GM18520 (cell line): ENCODE data around the gene LCN15.
A peak's percentile ranks its signal among the peaks of the same experiment; 100 is the strongest.
"Not testable (repeated sequence)": the region's sequence is repeated elsewhere in the genome, so short reads cannot be mapped to it uniquely, and the experiment has no call there.

Source experiments
- ATAC-seq: cut with Tn5 transposase; IDR thresholded peaks from one replicate; pipeline ENCODE4 v1.9.1; 2021; ENCODE audit not compliant: unreplicated experiment

The LCN15 gene

DNA sequence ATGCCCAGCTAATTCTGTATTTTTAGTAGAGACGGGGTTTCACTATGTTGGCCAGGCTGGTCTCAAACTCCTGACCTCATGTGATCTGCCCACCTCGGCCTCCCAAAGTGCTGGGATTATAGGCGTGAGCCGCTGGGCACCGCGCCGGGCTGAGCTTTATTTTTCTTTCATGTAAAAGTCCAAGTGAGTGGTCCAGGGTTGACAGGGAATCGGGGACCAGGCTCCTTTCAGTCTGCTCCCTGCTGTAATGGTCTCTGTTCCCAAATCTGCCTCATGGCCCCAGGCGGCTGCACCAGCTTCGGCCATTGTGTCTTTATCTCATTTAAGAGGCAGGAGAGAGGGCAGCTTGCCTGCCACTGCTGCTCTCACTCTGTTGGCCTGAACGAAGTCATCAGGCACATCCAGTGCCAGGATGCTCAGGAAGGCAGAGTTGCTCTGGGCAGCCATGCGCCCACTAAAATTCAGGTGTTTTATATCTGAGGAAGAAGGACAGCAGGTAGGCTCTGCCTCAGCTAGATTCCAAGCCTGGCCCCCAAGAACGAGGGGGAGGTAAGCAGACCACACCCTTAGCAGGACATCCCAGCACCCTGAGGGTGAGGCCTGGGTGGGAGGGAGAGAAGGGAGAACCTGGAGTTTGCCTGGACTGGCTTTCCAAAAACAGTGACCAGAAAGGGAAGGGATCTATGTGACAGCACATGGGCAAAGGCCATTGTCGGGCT, 30.1 kb upstream of the LCN15 start:
- ATAC-seq, result no peak

DNA sequence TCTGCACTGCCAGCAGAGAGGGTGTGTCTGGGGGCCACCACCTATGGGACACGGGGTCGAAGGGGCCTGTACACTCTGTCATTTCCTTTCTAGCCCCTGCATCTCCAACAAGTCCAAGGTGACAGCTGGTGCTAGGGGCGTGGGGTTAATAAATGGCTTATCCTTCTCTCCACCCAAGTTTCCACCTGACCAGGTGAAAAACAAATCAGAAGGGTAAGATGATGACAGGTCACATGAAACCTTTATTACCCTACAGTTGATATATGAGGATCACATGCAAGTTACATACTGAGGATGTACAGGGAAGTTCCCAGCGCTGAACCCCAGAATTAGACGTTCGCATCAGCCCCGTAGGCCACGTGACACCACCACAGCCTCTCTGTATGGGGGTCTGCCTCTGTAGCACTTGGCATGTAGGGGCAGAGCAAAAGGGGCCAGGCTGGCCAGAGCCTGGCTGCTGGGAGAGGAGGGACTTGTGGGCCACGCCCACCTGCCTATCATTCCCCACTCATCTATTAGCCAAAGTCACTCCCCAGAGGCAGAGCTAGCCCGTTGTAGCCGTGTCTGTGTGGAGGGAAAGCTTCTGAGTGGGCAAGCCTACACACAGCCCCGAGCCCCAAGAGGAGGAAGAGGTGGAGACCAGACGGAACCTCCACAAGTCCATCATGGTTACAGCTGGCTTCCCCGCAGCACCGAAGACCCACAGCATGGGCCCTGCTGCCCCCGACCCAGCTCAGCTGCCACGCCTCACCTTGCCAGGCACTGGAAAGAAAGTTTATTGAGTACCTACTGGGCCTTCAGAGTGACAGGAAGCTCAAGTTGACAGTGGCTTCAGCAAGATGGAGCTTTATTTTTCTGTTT, 29.0 kb upstream of the LCN15 start:
- no peak for ATAC-seq

- no peak for ATAC-seq
Measured at GRCh38 chr9:136792321-136793085, 28.2 kb upstream of the LCN15 start.

DNA sequence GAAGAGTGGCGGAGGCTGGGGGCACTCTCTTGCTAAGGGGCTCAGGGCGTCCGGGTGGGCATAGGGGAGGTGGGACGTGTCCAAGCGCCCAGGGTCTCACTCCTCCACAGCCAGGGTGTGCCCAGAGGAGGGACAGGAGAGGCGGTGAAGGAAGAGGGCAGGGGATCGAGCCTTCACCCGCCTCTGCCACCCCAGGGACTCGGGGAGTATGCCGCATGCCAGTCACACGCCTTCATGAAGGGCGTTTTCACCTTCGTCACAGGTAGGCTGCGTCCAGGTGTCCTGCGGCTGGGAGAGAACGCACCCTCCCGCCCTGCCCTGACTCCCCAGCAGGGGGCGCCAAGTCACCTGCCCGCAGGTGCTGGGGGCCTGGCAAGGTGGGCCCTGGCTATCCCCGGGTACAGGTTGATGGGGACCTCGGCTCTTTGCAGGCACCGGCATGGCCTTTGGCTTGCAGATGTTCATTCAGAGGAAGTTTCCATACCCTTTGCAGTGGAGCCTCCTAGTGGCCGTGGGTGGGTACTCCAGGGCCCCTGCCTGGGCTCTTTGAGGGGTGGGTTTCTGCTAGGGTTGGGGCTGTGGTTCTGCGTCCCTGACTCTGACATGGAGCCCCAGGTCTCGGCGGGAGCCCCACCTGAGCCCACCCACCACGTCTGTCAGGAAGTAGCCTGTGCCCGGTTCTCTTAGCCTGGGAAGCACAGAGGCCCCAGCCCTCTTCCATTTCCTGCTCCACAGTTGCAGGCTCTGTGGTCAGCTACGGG, 27.4 kb upstream of the LCN15 start:
- ATAC-seq, result no peak

DNA sequence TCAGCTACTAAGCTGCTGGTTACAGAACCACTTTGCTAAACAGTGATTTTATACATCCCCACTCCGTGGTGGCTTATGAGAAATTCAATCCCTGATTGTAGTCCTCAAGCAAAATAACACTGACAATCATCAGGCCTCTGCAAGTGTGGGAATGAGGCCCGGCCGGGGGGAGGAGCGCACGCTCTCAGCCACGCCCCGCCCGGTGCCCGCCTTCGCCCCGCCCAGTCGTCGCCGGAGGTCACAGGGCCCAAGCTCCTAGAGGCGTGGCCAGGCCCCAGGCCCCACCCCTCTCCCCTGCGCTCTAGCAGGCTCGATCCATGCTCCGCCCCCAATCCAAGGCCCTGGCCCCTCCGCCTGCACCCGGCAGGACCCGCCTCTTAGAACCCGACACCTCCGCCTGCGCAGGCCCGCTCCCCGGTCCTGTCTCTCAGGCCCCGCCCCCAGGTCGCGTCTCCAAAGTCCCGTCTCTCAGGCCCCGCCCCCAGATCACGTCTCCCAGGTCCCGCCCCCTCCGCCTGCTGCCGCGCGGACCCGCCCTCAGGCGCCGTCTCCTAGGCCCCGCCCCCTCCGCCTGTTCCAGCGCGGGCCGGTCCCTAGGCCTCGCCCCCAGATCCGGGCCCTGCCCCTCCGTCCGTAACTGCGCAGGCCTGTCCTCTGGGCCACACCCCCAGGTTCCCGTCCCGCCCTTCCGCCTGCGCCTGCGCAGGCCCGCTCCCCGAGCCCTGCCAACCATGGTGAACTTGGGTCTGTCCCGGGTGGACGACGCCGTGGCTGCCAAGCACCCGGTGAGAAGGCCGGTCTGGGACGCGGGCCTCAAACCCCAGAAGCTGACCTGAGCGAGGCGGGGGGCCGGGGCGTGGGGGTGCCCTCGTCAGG, 26.6 kb upstream of the LCN15 start, which contains the start of gene TMEM141:
Gene TMEM141, plus strand, starts transcription at position 705 of the 876 bp plus-strand sequence. Its CDS starts 27 bp downstream, at position 732.
- ATAC-seq, result peak; percentile 72

- no peak for ATAC-seq
Measured at GRCh38 chr9:136789523-136789937, 25.2 kb upstream of the LCN15 start.

DNA sequence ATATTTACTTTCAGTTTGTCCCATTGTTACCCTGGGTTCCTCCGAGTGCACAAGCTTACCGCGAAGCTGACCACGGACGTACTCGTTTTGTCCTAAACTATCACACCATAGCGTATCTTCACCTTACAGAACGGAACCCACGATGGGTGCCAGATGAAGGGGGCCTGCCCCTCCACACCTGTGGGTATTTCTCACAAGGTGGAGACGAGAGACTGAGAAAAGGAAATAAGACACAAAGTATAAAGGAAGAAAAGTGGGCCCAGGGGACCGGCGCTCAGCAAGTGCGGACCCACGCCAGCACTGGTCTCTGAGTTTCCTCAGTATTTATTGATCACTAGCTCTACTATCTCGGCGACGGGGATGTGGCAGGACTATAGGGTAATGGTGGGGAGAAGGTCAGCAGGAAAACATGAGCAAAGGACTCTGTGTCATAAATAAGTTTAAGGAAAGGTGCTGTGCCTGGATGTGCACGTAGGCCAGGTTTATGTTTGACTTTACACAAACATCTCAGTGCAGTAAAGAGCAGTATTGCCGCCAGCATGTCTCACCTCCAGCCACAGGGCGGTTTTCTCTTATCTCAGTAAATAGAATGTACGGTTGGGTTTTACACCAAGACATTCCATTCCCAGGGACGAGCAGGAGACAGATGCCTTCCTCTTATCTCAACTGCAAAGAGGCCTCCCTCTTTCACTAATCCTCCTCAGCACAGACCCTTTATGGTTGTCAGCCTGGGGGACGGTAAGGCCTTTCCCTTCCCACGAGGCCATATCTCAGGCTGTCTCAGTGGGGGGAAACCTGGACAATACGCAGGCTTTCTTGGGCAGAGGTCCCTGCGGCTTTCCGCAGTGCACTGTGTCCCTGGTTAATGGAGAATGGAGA, 24.6 kb upstream of the LCN15 start:
- ATAC-seq, result not testable (repeated sequence)

GRCh38 chr9:136787690-136788400, 23.5 kb upstream of the LCN15 start:
- no peak for ATAC-seq

DNA sequence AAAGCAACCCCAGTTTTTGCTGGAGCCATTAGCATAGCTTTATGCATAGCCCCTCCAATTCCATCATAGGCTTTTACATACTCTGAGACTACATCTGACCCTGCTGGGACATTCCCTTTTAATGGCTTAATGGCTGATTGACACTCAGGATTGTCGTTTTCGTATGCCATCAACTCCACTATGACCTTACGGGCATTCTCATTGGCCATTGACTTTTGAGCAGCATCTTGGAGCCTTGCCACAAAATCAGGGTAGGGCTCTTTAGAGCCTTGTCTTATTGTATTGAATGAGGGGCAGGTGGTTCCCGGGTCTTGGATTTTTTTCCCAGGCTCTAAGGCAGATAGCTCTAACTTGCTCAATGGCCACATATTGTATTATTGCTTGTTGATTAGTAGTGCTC, 22.7 kb upstream of the LCN15 start:
- ATAC-seq, result not testable (repeated sequence)

- no peak for ATAC-seq
Measured at GRCh38 chr9:136786451-136786850, 22.1 kb upstream of the LCN15 start.

- not testable (repeated sequence) for ATAC-seq
Measured at GRCh38 chr9:136785565-136786355, 21.4 kb upstream of the LCN15 start.

DNA sequence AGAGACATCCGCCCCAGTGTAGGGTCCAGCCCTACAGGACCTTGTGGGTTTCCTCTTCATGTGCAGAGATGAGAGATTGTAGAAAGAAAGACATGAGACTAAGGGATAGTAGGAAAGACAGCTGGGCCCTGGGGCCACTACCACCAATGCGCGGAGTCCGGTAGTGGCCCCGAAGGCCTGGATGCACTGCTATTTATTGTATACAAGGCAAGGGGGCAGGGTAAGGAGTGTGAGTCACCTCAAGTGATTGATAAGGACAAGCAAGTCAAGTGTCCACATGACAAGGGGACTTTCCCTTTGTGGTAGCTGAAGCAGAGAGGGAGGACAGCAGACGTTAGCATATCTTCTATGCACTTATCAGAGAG, 20.7 kb upstream of the LCN15 start:
- no peak for ATAC-seq

GRCh38 chr9:136784249-136784996, 20.1 kb upstream of the LCN15 start:
- no peak for ATAC-seq

DNA sequence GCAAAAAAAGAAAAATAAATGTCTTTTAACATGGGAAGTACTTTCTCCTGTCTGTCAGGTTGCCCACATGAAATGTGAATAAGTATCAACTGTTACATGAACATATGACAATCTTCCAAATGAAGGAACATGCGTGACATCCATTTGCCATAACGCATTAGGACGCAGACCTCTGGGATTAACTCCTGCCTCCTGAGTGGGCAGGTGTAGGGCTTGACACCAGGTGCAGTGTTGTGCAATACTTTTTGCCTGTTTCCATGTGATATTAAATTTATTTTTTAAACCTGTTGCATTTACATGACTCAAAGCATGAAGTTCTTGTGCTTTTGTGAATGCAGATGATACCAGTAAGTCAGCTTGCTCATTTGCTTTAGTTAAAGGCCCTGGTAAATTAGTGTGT, 18.1 kb upstream of the LCN15 start:
- ATAC-seq, result no peak

GRCh38 chr9:136779808-136780207, 15.5 kb upstream of the LCN15 start:
- ATAC-seq, result no peak

DNA sequence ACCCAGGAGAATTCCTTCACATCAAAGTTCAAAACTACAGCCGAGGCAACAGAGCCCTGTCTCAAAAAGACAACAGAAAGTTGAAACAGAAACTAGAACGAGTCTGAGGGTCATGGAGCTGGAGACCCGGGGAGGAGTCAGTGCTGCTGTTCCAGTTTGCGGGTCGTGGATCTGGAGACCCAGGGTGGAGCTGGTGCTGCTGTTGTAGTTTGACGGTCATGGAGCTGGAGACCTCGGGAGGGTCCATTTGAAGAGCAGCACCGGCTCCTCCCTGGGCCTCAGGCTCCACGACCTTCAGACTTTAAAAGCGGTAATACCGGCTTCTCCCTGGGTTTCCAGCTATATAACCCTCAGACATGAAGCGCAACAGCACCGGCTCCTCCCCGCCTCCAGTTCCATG, 13.0 kb upstream of the LCN15 start:
- no peak for ATAC-seq

DNA sequence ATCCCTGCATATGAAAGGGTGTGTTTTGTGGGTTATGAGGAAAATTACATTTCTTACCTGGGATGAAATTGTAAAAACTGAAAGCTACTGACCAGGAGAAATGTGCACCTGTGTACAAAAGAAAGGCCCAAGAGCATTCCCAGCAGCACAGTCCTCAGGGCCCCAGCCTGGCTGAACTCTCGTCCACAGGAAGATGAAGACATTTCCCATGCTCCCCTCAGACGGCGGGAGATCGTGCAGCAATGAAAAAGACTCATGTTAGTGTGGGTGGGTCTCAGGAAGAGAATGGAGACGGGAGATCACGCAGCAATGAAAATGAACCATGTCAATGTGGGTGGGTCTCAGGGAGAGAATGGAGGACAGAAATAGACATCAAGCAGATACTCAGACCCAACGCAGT, 12.6 kb upstream of the LCN15 start:
- ATAC-seq, result no peak
